Posterior vena cava (tissue), 2 donors: Measurements from ENCODE around the gene HCFC1. TPM values are rescaled to one million over a fixed set of nuclear protein-coding genes. Genes with fewer than 3 reads are reported as not detected.
A peak's percentile ranks its signal among the peaks of the same experiment; 100 is the strongest.

Experiments
- DNase-seq: peaks from one replicate; pipeline ENCODE4 v3.0.0-alpha.2; 2020; ENCODE audit warnings: low spot score
- intact Hi-C, 2 donors: fragments of 100-400 bp; cut with DNase I; formaldehyde crosslinking; loops; one replicate each; pipeline versions ENCODE4 v1.14.1 to v1.14.2; 2022 to 2023
- microRNA-seq, 2 donors: library from miRNA; unstranded; fragments of <30 nt; microRNA quantifications; one replicate each; pipeline ENCODE4 v1.2.0, GENCODE V29; 2020 to 2021; ENCODE audit warnings: borderline microRNAs expressed in 2 of 2
- total RNA-seq, 2 donors: library from RNA; stranded (reverse); fragmentation: NEBNext Ultra II Directional; extraction: Animal tissue kit (Norgen Biotek cat#: 25700); gene quantifications; one replicate each; pipeline ENCODE4 v1.2.1, GENCODE V29; 2021
- donor health status: DM: yes; HTN: yes; CAD: no.
- donor health status: DM: yes; HTN: yes; CAD: no.

Gene HCFC1
- total RNA-seq, 2 donors from 2014 or later: 36.9 to 44.6 TPM

GRCh38 chrX:153900831-153901752 lies 70.5 kb downstream of the HCFC1 start:
- intact Hi-C loops: no loop called here
- peak; percentile 87 for DNase-seq

GRCh38 chrX:153897899-153898298 lies 73.7 kb downstream of the HCFC1 start:
- intact Hi-C loops: no loop called here
- no peak for DNase-seq

Small RNA genes lying within 50 kb of the gene (microRNA-seq; reads per million reads assigned to microRNA genes)
- gene MIR3202-1: 0 reads per million in 2 donors
- gene MIR3202-2: 0 reads per million in 2 donors
- gene MIR718: 0 reads per million in 2 donors

Other genes starting within 250 kb of the HCFC1 start
- gene BCAP31, start 247.4 kb downstream of the HCFC1 start, total RNA-seq: 100 to 1,000 TPM; 129 to 133 TPM
- 10 to 100 TPM; 14.7 to 22.6 TPM for gene ABCD1, start 247.0 kb downstream of the HCFC1 start, total RNA-seq
- gene PLXNB3, start 207.6 kb downstream of the HCFC1 start, total RNA-seq: 10 to 100 TPM; 16.8 to 19.1 TPM
- gene SRPK3, start 190.8 kb downstream of the HCFC1 start, total RNA-seq: 1 to 10 TPM; 5.4 to 9.8 TPM
- gene IDH3G, start 177.4 kb downstream of the HCFC1 start, total RNA-seq: 10 to 100 TPM; 43.9 to 44.1 TPM
- 100 to 1,000 TPM; 164 to 225 TPM for gene SSR4, start 177.2 kb downstream of the HCFC1 start, total RNA-seq
- gene PDZD4, start 141.3 kb downstream of the HCFC1 start, total RNA-seq: 10 to 100 TPM; 21.0 to 22.9 TPM
- 1 to 10 TPM; 3.8 to 4.4 TPM for gene L1CAM, start 85.6 kb downstream of the HCFC1 start, total RNA-seq
- gene AVPR2, start 67.1 kb downstream of the HCFC1 start, total RNA-seq: 1 to 10 TPM; 1.4 to 2.0 TPM
- gene ARHGAP4, start 45.6 kb downstream of the HCFC1 start, total RNA-seq: 10 to 100 TPM; 36.3 to 47.1 TPM
- gene NAA10, start 36.8 kb downstream of the HCFC1 start, total RNA-seq: 10 to 100 TPM; 69.4 to 75.4 TPM
- gene RENBP, start 27.2 kb downstream of the HCFC1 start, total RNA-seq: 10 to 100 TPM; 11.4 to 17.6 TPM
- 1 to 10 TPM; 6.9 to 9.3 TPM for gene TMEM187, start 936 bp upstream of the HCFC1 start, total RNA-seq
- 100 to 1,000 TPM in 1 of 2 donors, 10 to 100 TPM in 1; 88.2 to 114 TPM for gene IRAK1, start 48.1 kb upstream of the HCFC1 start, total RNA-seq
- gene MECP2, start 125.9 kb upstream of the HCFC1 start, total RNA-seq: 10 to 100 TPM; 53.6 to 55.0 TPM
- not detected for gene OPN1LW, start 172.4 kb upstream of the HCFC1 start, total RNA-seq
- not detected for gene OPN1MW, start 210.8 kb upstream of the HCFC1 start, total RNA-seq
- not detected for gene OPN1MW2, start 247.9 kb upstream of the HCFC1 start, total RNA-seq